Caco-2 (cell line): ENCODE data around the gene SLC25A30. TPM values are rescaled to one million over a fixed set of nuclear protein-coding genes. Genes with fewer than 3 reads are reported as not detected.

Source experiments
- BruUV-seq: library from RNA; stranded (reverse); fragments of 400-500 nt; replicated peaks from 2 replicates; lab custom pipeline; 2021; lab: Mats Ljungman, UMichigan
- CTCF ChIA-PET: fragments of 300-600 bp; sonication (Branson Sonifier 250); formaldehyde crosslinking; loops from one replicate; lab custom pipeline; 2022; ENCODE audit warnings: antibody characterized with exemption; lab: Charles Lee
- POLR2A ChIA-PET: fragments of 300-600 bp; sonication (Branson Sonifier 250); formaldehyde crosslinking; loops from one replicate; lab custom pipeline; 2022; ENCODE audit warnings: antibody characterized with exemption; lab: Charles Lee
- DNase-seq, 2 experiments: peaks; one replicate each; pipeline versions ENCODE4 v3.0.0 to v3.0.0-alpha.2; 2020 to 2022
- H3K27me3 ChIP-seq: replicated peaks from 2 replicates; pipeline ENCODE4 v1.6.0; 2011; ENCODE audit warnings: low read length; ENCODE audit not compliant: control insufficient read depth, insufficient read depth
- H3K36me3 ChIP-seq: 2 replicates; pipeline ENCODE4 v1.5.1; 2011; ENCODE audit warnings: low read length; ENCODE audit not compliant: control insufficient read depth, insufficient read depth
- H3K4me1 ChIP-seq: fragments of 250-450 bp; sonication (Bioruptor Pico); 2 replicates; pipeline ENCODE4 v1.5.1; 2020; ENCODE audit warnings: mild to moderate bottlenecking
- H3K4me3 ChIP-seq: 2 replicates; pipeline ENCODE4 v1.5.1; 2011; ENCODE audit warnings: low read depth, mild to moderate bottlenecking, control low read depth, low read length
- H3K9me3 ChIP-seq: fragments of 250-450 bp; sonication (Bioruptor Pico); 2 replicates; pipeline ENCODE4 v1.5.1; 2020; ENCODE audit warnings: mild to moderate bottlenecking, moderate library complexity
- H3K27ac Mint-ChIP-seq: one replicate; pipeline ENCODE4 v1.8.0; 2022; ENCODE audit warnings: mixed read lengths; ENCODE audit not compliant: unreplicated experiment
- H3K27me3 Mint-ChIP-seq: one replicate; pipeline ENCODE4 v1.8.0; 2022; ENCODE audit warnings: mixed read lengths; ENCODE audit not compliant: insufficient read depth, unreplicated experiment
- H3K36me3 Mint-ChIP-seq: one replicate; pipeline ENCODE4 v1.8.0; 2022; ENCODE audit warnings: mild to moderate bottlenecking, mixed read lengths; ENCODE audit not compliant: insufficient read depth, unreplicated experiment
- H3K4me1 Mint-ChIP-seq: one replicate; pipeline ENCODE4 v1.8.0; 2022; ENCODE audit warnings: low read depth, mixed read lengths; ENCODE audit not compliant: unreplicated experiment
- H3K4me3 Mint-ChIP-seq: one replicate; pipeline ENCODE4 v1.8.0; 2022; ENCODE audit warnings: mild to moderate bottlenecking, moderate library complexity, mixed read lengths; ENCODE audit not compliant: unreplicated experiment
- H3K9me3 Mint-ChIP-seq: one replicate; pipeline ENCODE4 v1.8.0; 2022; ENCODE audit warnings: mixed read lengths; ENCODE audit not compliant: unreplicated experiment
- intact Hi-C: fragments of 100-400 bp; cut with micrococcal nuclease; formaldehyde crosslinking; loops from one replicate; pipeline ENCODE4 v1.10.0; 2022; ENCODE audit not compliant: unreplicated experiment
- total RNA-seq: library from RNA; stranded (reverse); gene quantifications from 2 replicates; pipeline ENCODE4 v1.2.3, GENCODE V29; 2022
- TF ChIP-seq, protein P1 (sequence below), 2 experiments: fragments of 200-600 bp in 1 of 2; IDR thresholded peaks; 1 replicate in 1 of 2; 2 replicates in 1 of 2; pipeline versions ENCODE4 v1.5.1 to v1.8.0; 2011 to 2022; ENCODE audit warnings: antibody characterized with exemption in 1 of 2, control low read depth in 1 of 2, inconsistent platforms in 1 of 2, low read depth in 1 of 2, low read length in 1 of 2, mild to moderate bottlenecking in 1 of 2, moderate library complexity in 1 of 2; ENCODE audit not compliant: insufficient read depth in 1 of 2, severe bottlenecking in 1 of 2, unreplicated experiment in 1 of 2

Gene SLC25A30
- total RNA-seq, 1 experiment from 2014 or later = 12.2 TPM

GRCh38 chr13:45411631-45412030 is 6.5 kb downstream of the SLC25A30 start:
- no peaks in the 10 kb centered on the region for H3K9me3 ChIP-seq
- no peaks in the 10 kb centered on the region for H3K27me3 ChIP-seq
- TF ChIP-seq, protein P1, sequence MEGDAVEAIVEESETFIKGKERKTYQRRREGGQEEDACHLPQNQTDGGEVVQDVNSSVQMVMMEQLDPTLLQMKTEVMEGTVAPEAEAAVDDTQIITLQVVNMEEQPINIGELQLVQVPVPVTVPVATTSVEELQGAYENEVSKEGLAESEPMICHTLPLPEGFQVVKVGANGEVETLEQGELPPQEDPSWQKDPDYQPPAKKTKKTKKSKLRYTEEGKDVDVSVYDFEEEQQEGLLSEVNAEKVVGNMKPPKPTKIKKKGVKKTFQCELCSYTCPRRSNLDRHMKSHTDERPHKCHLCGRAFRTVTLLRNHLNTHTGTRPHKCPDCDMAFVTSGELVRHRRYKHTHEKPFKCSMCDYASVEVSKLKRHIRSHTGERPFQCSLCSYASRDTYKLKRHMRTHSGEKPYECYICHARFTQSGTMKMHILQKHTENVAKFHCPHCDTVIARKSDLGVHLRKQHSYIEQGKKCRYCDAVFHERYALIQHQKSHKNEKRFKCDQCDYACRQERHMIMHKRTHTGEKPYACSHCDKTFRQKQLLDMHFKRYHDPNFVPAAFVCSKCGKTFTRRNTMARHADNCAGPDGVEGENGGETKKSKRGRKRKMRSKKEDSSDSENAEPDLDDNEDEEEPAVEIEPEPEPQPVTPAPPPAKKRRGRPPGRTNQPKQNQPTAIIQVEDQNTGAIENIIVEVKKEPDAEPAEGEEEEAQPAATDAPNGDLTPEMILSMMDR (IDR thresholded peaks at IDR 0.05; ENCODE audit: insufficient read depth in 1 of 2, low read depth in 1 of 2, low read length in 1 of 2, severe bottlenecking in 1 of 2, unreplicated experiment in 1 of 2) = no peak
- H3K36me3 ChIP-seq = no peaks in the 10 kb centered on the region
- Mint-ChIP-seq H3K9me3 (no peaks in the 10 kb centered on the region), H3K36me3 (peaks cover under 1% of the 10 kb centered on the region), H3K4me3 (no peak overlapping the region), H3K27ac (no peak overlapping the region), H3K4me1 (no peaks in the 10 kb centered on the region), H3K27me3 (no peaks in the 10 kb centered on the region)
- peaks cover 17% of the 10 kb centered on the region for H3K4me1 ChIP-seq
- ChIA-PET CTCF (no interaction called here), POLR2A (no interaction called here)
- intact Hi-C loops = no loop called here
- no peak for DNase-seq
- no TSS peak for BruUV-seq
- H3K4me3 ChIP-seq = no peak overlapping the region

- peaks cover 17% of the 10 kb centered on the region for H3K4me1 ChIP-seq
- no peaks in the 10 kb centered on the region for H3K9me3 ChIP-seq
- no peak overlapping the region for H3K27ac Mint-ChIP-seq
- no peaks in the 10 kb centered on the region for H3K27me3 ChIP-seq
- H3K4me3 Mint-ChIP-seq = no peak overlapping the region
- TF ChIP-seq, protein P1 (IDR thresholded peaks at IDR 0.05; ENCODE audit: insufficient read depth in 1 of 2, low read depth in 1 of 2, low read length in 1 of 2, severe bottlenecking in 1 of 2, unreplicated experiment in 1 of 2) = no peak
- ChIA-PET CTCF (no interaction called here), POLR2A (no interaction called here)
- no peaks in the 10 kb centered on the region for H3K9me3 Mint-ChIP-seq
- no TSS peak for BruUV-seq
- no peaks in the 10 kb centered on the region for H3K4me1 Mint-ChIP-seq
- H3K27me3 Mint-ChIP-seq = no peaks in the 10 kb centered on the region
- intact Hi-C loops = no loop called here
- peaks cover 5% of the 10 kb centered on the region for H3K36me3 Mint-ChIP-seq
- no peaks in the 10 kb centered on the region for H3K36me3 ChIP-seq
- DNase-seq = no peak
- no peak overlapping the region for H3K4me3 ChIP-seq
Observed at GRCh38 chr13:45411221-45411620, 7.0 kb downstream of the SLC25A30 start.

DNA sequence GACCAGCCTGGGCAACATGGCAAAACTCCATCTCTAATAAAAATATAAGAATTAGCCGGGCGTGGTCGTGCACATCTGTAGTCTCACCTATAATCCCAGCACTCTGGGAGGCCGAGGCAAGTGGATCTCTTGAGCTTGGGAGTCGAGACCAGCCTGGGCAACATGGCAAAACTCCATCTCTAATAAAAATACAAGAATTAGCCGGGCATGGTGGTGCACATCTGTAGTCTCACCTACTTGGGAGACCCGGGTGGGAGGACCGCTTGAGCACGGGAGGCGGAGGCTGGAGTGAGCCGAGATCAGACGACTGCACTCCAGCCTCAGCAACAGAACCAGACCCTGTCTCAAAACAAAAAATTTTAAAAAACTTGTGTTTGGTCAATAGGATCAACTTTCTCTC is 7.7 kb downstream of the SLC25A30 start:
- ChIA-PET CTCF (no interaction called here), POLR2A (no interaction called here)
- H3K36me3 ChIP-seq = no peaks in the 10 kb centered on the region
- intact Hi-C loops = no loop called here
- no peaks in the 10 kb centered on the region for H3K9me3 Mint-ChIP-seq
- no peaks in the 10 kb centered on the region for H3K9me3 ChIP-seq
- H3K4me3 ChIP-seq = no peak overlapping the region
- H3K4me1 ChIP-seq = peaks cover 17% of the 10 kb centered on the region
- TF ChIP-seq, protein P1 (IDR thresholded peaks at IDR 0.05; ENCODE audit: insufficient read depth in 1 of 2, low read depth in 1 of 2, low read length in 1 of 2, severe bottlenecking in 1 of 2, unreplicated experiment in 1 of 2) = no peak
- H3K4me1 Mint-ChIP-seq = no peaks in the 10 kb centered on the region
- H3K27me3 ChIP-seq = no peaks in the 10 kb centered on the region
- H3K36me3 Mint-ChIP-seq = peaks cover 5% of the 10 kb centered on the region
- no peak overlapping the region for H3K4me3 Mint-ChIP-seq
- no peak overlapping the region for H3K27ac Mint-ChIP-seq
- H3K27me3 Mint-ChIP-seq = no peaks in the 10 kb centered on the region
- BruUV-seq = no TSS peak
- DNase-seq = no peak
